Activated CD4-positive, alpha-beta T cell treated with anti-CD3 and anti-CD28 coated beads, Interleukin-2, amount 50 U/mL, for 48 hours (primary cell): ENCODE data around the gene BPI.
"Not testable (repeated sequence)": the region's sequence is repeated elsewhere in the genome, so short reads cannot be mapped to it uniquely, and the experiment has no call there.

ENCODE experiments used
- DNase-seq, 2 experiments: peaks; one replicate each; pipeline ENCODE4 v3.0.0-alpha.2; 2020

The BPI gene

GRCh38 chr20:38278763-38279162, 25.2 kb upstream of the BPI start:
- no peak for DNase-seq

- DNase-seq: not testable (repeated sequence)
Observed at GRCh38 chr20:38281176-38281915, 22.6 kb upstream of the BPI start.

DNA sequence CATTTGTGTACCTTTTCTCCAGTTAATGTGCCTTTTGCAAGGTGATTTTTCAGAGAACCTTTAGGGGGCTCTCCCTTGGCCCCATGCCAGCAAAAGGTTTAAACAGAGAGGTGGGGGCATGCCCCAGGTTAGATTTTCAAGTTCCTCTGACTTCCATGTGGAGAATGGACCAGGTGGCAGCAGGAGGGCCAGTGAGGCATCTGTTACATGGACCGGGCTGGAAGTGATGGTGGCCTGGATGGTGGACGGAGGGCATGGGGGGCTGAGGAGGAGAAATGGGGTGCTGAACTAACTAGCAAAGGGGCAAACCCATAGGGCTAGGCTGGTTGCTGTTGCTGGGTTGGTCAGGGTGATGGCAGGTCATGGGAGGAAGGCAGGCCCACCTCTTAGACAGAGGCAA, 20.7 kb upstream of the BPI start:
- no peak for DNase-seq

DNA sequence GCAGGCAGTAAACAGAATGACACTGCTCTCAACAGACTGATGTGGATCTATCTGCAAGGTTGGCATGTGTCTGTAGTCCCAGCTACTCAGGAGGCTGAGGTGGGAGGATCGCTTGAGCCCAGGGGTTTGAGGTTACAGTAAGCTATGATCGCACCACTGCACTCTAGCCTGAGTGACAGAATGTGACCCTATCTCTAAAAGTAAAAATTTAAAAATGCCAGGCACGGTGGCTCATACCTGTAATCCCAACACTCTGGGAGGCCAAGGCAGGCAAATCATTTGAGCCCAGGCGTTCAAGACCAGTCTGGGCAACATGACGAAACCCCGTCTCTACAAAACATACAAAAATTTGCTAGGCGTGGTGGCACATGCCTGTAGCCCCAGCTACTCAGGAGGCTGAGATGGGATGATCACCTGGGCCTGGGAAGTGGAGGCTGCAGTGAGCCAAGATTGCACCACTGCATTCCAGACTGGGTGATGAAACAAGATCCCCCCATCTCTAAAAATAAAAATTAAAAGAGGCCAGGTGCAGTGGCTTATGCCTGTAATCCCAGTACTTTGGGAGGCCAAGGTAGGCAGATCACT, 19.8 kb upstream of the BPI start:
- DNase-seq: not testable (repeated sequence)

- no peak for DNase-seq
Observed at GRCh38 chr20:38284893-38285444, 19.0 kb upstream of the BPI start.

DNA sequence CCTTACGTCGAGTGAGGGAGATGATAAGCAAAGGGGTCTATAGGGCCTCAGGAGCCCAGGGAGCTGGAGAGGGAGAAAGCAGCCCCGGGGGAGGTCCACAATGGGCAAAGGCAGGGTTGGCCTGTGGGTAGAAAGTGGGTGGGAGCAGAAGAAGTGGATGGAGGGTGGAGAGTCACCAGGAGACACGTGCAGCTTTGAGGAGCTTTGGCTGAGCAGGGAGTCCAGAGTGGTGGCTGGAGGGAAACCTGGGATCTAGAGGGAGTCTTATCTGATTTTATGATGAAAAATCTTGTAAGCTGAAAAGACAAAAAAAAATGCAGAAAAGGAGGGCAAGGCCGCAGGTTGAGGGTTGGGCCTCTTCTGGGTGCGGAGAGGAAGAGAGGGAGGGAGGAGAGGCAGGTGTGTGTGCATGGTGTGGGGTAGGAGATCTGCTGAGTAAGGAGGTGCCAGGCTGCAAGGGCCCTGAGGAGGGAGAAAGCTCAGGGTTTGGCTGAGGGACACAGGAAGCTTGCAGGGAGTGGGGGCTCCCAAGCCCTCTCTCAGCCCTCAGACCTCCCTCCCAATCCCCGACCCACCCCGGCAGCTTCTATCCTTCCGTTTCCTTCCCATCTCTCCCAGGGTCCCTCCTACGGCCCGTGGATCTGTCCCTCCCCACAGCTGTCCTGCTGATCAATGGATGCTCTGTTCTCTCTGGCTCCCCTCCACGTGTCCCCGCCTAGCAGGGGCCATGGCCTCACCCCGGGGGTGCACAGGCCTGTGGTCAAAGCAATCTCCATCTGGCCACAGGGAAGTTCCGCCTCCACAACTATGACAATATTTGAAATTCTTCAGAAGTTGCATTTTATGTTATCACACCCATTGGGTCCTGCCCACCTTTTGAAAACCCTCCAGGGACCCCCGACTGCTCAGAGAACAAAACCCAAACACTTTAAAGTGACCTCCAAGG, 17.1 kb upstream of the BPI start:
- no peak for DNase-seq

DNA sequence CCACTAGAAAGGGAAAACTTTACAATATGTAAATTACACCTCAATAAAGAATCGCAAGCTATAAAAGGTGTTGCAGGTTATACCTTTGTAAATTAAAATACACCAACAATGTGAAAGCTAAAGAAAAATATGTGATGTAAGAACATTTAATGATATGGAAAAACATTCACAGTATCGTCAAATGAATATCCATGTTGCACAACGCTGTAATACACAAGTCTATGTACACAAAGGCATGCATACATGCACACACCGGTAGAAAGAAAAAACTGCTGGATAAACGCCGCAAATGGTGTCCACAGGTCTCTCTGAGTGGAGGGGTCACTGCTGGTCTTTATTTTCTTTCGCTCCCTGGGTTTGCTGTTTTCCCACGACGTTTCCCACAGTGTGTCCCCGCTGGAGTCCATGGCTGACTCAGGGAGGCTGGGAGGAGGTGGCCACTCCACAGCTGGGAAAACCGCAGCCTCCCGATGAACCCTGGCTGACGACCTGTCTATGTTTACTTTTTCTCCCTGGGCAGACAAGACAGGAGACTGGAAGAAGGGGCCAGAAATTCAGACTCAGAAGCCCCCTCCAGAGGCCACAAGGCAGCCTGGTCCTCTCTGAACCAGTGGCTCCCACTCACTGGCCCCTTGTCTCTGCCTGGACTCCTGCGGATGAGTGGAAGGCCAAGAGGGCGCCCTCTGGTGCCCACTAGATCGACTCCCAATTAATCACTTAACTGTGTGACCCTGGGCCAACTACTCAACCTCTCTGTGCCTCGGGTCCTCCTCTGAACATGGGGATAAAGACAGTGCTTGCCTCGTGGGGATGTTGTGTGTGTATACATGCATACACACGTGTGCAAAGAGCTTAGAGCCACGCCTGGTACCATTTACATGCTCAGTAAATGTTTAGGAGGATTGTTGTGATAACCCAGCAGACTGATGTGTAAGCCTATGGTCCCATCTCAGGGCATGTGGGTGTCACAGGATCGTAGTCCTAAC, 12.8 kb upstream of the BPI start:
- peak; percentile 2 to 4 for DNase-seq

GRCh38 chr20:38291966-38292365, 12.0 kb upstream of the BPI start:
- DNase-seq: no peak

GRCh38 chr20:38293491-38294065, 10.4 kb upstream of the BPI start:
- no peak for DNase-seq

DNA sequence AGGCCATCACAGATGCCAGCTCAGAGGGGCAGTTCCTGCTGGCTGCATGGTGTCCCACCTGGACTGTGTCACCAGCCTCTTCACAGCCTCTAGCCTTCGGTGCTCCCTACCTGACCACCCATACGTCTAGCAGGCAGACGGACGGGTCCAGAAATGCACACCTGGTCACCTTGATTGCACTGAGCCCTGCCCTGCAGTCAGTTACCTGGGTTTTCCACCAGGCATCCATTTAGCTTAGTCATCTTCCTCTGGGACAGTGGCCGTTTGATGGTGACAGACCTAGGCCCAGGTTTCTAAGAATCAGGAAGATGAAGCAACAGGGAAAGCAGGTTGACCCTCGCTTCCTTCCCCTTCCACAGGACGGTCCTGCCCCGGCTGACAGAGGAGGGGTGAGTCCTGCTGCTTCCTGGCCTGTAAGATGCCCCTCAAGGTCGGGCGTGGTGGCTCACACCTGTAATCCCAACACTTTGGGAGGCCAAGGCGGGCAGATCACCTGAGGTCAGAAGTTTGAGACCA, 9.8 kb upstream of the BPI start:
- no peak for DNase-seq

DNA sequence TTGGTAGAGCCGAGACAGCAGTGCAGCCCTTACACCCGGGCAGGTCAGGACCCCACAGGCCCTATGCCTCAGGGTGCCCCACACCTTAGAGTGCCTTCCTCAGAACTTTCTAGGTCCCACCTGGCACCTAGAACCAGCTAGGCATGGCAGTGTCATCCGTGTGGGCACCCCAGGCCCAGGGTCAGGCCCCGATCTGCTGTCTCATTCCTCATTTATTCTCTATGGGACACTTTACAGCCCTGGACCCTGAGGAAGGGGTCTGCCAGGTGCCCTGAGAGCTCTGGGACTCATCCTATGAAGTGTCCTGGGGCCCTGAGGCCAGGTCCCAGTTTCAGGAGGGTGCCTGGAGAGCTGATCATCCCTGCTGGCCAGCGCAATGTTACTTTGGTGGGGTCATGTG, 8.1 kb upstream of the BPI start:
- no peak for DNase-seq

GRCh38 chr20:38296433-38296832, 7.5 kb upstream of the BPI start:
- no peak for DNase-seq

DNA sequence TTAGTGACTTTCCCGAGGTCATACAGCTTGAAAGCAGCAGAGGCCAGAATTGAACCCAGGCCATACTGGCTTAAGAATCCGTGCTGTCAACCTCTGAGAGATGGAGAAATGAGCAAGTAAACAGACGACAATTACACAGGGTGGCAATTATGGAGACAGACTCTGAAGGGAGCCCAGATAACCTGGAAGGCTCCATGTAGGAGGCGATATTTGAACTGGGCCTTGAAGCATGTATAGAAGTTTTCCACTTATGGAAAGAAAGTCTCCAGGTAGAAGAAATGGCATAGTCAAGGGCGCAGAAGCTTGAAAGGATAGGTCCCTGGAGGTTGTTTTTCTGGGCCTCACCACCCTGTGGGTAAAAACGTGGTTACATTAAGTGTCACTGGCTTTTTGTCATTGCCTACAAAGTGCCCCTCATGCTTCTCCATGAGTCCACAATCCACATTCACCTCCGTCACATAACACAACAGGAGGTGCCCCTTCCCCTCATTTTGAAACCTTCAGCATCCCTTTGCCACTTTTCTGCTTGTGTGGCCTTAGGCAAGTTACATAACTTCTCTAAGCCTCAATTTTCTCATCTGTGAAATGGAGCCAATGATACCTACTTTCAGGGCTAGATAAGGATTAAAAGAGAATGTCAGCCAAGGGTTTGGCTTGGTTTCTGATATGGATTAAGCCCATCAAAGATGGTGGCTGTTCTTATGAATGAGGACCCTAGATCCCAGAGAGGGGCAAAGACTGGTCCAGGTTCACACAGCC, 5.9 kb upstream of the BPI start:
- no peak for DNase-seq

- DNase-seq: no peak
Observed at GRCh38 chr20:38298768-38299288, 5.1 kb upstream of the BPI start.

DNA sequence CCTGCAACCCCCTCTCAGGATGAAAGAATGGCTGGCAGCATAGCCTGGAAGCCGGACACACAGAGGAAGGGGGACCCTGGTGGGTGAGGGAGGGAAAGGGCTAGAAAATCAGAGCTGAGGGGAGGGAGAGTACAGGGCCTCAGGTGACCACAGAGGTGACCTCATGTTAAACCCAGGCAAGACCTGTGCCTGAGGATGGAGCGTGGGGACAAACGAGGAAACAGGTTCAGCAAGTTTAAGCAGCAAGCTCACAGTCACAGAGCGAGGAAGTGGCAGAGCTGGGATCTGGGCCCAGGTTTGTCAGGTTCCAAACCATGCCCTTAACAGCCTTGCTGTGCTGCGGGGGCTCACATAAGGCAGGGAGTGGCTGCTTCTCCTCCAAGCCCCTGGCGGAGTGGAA, 4.0 kb upstream of the BPI start:
- no peak for DNase-seq

- no peak for DNase-seq
Observed at GRCh38 chr20:38300438-38300837, 3.5 kb upstream of the BPI start.

GRCh38 chr20:38301309-38301708, 2.6 kb upstream of the BPI start:
- DNase-seq: peak in 1 of 2 experiments; percentile 4

DNA sequence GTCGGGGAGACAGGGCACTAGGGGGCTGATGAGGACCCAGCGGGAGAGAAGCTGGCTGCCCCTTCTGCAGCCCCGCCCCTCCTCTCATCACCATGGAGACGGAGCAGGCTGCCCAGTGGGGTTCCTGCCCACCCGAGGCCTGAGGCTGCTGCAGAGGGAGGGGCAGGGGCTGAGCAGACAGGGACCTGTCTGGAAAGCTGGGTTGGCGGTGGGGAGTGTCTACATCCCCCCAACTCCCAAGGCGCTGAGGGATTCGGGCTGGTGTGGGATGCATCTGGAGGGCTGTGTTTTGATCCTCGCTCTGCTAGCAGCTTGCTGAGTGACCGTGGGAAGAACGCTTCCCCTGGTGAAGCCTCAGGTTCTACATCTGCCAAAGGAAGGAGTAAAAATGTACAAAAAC, 1.2 kb upstream of the BPI start:
- DNase-seq: no peak

GRCh38 chr20:38304845-38305447, 990 bp downstream of the BPI start:
- peak; percentile 32 to 41 for DNase-seq

DNA sequence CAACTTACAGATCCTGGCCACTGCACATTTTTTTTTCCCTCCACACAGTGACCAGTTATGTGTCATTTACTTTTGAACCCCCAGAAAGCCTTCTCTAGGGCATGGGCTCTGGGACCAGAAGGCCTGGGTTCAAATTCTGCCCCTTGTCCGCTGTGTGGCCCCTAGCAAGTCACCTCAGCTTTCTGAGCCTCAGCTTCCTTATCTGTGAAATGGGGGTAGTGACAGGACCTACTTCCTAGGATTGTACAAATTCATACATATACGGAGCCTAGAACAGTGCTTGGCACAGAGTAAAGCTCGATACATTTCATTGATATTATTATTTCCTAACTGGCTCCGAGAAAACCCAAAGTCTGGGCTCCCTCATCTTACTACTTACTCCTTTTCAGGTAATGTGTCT, 1.6 kb downstream of the BPI start:
- no peak for DNase-seq
